Measurements from ENCODE around the gene LRP1-AS. TPM values are rescaled to one million over a fixed set of nuclear protein-coding genes. Genes with fewer than 3 reads are reported as not detected.

LRP1-AS gene
- polyA plus RNA-seq (2012; ENCODE audit: insufficient read depth, insufficient read length, low read depth): not detected

DNA sequence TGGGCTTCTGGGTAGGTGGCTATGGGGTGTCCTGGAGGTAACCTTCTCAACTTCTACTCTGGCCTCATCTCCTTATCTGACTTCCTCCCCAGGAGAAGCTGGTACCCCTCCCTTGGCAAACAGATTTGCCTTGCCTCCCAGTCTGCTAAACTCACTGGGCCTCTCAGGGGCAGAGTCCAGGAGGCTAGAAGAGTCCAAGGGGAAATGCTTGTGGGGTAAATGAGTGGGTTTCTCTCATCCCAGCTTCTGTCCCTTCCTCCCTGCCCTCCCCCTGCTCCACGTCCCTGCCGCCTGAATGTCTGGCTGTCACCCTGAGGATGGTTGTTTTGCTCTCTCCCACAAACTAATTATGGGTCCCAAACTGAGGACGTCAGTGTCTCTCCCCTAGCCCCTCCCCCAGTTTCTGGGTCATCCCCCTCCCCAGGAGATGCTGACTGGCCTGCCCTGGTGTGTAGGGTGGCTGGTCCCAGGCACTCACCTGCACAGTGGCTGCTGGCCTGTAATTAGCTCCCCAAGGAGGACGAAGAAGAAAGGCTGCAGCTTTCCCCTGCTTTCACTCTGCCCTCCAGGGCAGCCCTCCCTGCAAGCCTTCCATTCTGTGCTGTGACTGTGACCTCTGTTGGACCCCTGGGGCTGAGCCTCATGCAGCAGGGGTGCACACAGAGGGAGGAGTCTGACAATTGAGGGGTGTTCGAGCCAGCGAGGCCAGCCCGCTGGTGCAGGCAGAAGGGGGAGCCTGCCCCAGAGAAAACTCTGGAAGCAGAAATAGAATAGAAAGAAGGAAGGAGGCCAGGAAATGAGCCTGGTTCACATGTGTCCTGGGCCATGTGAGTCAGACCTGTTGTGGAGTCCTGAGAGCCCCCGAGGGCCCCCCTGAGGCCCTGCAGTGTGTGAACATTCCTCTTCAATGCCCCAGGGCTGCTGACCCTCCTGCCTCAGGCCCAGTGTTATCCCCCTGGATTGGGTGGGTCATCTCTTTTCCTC, at the start of gene LRP1-AS:
Gene LRP1-AS, minus strand, starts transcription at position 659 of the 984 bp plus-strand sequence.
- DNase-seq: no peak
- H3K9me3 ChIP-seq: no peaks in the 10 kb centered on the region
- no peaks in the 10 kb centered on the region for H3K27me3 ChIP-seq
- H3K4me1 ChIP-seq: 0 out of 2 replicates have a peak, but pooled peaks cover 3% of the 10 kb centered on the region
- no peaks in the 10 kb centered on the region for H3K36me3 ChIP-seq
- TF ChIP-seq, protein P1, sequence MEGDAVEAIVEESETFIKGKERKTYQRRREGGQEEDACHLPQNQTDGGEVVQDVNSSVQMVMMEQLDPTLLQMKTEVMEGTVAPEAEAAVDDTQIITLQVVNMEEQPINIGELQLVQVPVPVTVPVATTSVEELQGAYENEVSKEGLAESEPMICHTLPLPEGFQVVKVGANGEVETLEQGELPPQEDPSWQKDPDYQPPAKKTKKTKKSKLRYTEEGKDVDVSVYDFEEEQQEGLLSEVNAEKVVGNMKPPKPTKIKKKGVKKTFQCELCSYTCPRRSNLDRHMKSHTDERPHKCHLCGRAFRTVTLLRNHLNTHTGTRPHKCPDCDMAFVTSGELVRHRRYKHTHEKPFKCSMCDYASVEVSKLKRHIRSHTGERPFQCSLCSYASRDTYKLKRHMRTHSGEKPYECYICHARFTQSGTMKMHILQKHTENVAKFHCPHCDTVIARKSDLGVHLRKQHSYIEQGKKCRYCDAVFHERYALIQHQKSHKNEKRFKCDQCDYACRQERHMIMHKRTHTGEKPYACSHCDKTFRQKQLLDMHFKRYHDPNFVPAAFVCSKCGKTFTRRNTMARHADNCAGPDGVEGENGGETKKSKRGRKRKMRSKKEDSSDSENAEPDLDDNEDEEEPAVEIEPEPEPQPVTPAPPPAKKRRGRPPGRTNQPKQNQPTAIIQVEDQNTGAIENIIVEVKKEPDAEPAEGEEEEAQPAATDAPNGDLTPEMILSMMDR (IDR thresholded peaks at IDR 0.05; ENCODE audit: low read depth, low read length): no peak
- H3K4me3 ChIP-seq (ENCODE audit: low read depth, low read length): no peak within 1 kb of the TSS

DNA sequence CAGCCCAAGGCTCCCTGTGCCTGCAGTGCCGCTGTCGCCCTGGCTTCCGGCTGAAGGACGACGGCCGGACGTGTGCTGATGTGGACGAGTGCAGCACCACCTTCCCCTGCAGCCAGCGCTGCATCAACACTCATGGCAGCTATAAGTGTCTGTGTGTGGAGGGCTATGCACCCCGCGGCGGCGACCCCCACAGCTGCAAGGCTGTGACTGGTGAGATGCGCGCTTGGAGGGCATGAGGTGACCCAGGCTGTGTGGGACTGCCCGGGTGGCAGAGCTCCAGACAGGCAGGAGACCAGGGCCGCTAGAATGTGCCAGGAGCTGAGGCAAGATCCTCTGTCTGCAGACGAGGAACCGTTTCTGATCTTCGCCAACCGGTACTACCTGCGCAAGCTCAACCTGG, 49.5 kb upstream of the LRP1-AS start:
- DNase-seq: no peak
- TF ChIP-seq, protein P1 (IDR thresholded peaks at IDR 0.05; ENCODE audit: low read depth, low read length): no peak
- Histone ChIP-seq H3K27me3 (no peaks in the 10 kb centered on the region), H3K4me3 (ENCODE audit: low read depth, low read length) (no peak overlapping the region), H3K36me3 (no peaks in the 10 kb centered on the region), H3K9me3 (no peaks in the 10 kb centered on the region), H3K4me1 (no peaks in the 10 kb centered on the region)

DNA sequence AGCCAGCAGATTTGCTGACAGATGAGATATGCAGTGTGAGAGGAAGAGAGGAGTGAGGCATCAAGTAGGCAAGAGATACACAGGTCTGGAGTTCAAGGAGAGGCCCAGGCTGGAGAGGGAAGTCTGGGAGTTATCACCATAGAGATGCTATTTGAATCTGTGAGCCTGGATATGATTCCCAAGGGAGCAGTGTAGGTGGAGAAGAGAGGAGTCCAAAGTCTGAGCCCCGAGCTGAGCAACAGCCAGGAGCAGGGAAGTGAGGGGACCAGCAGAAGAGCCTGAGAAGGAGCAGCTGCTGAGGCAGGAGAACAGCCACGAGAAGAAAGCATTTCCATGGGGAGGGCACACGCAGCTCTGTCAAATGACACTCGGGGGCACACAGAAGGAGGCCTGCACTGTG, 49.0 kb upstream of the LRP1-AS start:
- Histone ChIP-seq H3K27me3 (no peaks in the 10 kb centered on the region), H3K36me3 (no peaks in the 10 kb centered on the region), H3K9me3 (no peaks in the 10 kb centered on the region), H3K4me1 (no peaks in the 10 kb centered on the region), H3K4me3 (ENCODE audit: low read depth, low read length) (no peak overlapping the region)
- TF ChIP-seq, protein P1 (IDR thresholded peaks at IDR 0.05; ENCODE audit: low read depth, low read length): no peak
- no peak for DNase-seq

DNA sequence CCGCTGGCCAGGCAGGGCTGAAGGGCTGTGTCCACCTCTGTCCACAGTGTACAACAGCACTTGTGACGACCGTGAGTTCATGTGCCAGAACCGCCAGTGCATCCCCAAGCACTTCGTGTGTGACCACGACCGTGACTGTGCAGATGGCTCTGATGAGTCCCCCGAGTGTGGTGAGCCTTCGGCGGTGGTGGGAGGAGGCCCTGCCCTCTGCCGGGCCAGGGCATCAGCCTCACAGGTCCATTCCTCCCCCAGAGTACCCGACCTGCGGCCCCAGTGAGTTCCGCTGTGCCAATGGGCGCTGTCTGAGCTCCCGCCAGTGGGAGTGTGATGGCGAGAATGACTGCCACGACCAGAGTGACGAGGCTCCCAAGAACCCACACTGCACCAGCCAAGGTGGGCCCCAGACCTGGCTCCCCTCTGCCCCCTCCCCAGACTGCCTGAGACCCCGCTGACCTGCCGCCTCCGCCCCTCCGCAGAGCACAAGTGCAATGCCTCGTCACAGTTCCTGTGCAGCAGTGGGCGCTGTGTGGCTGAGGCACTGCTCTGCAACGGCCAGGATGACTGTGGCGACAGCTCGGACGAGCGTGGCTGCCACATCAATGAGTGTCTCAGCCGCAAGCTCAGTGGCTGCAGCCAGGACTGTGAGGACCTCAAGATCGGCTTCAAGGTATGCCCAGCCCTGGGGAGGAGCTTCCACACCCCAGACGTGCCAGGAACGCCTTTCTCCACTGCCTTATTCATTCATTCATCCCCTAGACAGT, 48.4 kb upstream of the LRP1-AS start:
- Histone ChIP-seq H3K4me3 (ENCODE audit: low read depth, low read length) (no peak overlapping the region), H3K36me3 (no peaks in the 10 kb centered on the region)
- TF ChIP-seq, protein P1 (IDR thresholded peaks at IDR 0.05; ENCODE audit: low read depth, low read length): no peak

DNA sequence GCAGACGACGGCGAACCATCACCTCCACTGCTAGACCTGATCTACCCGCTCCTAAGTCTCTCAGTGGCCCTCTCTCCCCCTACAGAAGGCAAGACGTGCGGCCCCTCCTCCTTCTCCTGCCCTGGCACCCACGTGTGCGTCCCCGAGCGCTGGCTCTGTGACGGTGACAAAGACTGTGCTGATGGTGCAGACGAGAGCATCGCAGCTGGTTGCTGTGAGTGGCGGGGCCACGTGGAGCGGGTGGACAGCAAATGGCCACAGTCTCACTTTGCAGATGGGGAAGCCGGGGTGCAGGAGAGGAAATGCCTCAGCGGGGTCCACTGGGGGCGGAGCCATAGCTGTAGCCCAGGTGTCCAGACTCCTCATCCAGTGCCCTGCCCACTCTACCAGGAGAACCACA, 47.8 kb upstream of the LRP1-AS start:
- DNase-seq: no peak

More for the DNA sequence above, 48.4 kb upstream of the LRP1-AS start:
- no peaks in the 10 kb centered on the region for H3K27me3 ChIP-seq
- no peaks in the 10 kb centered on the region for H3K4me1 ChIP-seq
- H3K9me3 ChIP-seq: no peaks in the 10 kb centered on the region
- DNase-seq: no peak

More for the DNA sequence above, 47.8 kb upstream of the LRP1-AS start:
- no peaks in the 10 kb centered on the region for H3K9me3 ChIP-seq
- H3K27me3 ChIP-seq: no peaks in the 10 kb centered on the region
- TF ChIP-seq, protein P1 (IDR thresholded peaks at IDR 0.05; ENCODE audit: low read depth, low read length): no peak
- no peaks in the 10 kb centered on the region for H3K36me3 ChIP-seq
- H3K4me3 ChIP-seq (ENCODE audit: low read depth, low read length): no peak overlapping the region
- H3K4me1 ChIP-seq: no peaks in the 10 kb centered on the region
